ENCODE results near the gene ZBTB7C.

- TF ChIP-seq CTCF (conservative IDR thresholded peaks at IDR 0.05; ENCODE audit: low read length) (no peak), EZH2phosphoT487 (IDR thresholded peaks at IDR 0.05; ENCODE audit: borderline replicate concordance, low read depth, low read length) (no peak)
Measured at GRCh38 chr18:48051945-48052840, 357.0 kb downstream of the ZBTB7C start.

All from OCI-LY7 (cell line).